Measurements from ENCODE around the gene CAPN8.
"Not testable (repeated sequence)": the region's sequence is repeated elsewhere in the genome, so short reads cannot be mapped to it uniquely, and the experiment has no call there.

Gene CAPN8

GRCh38 chr1:223525957-223526356 is 139.5 kb downstream of the CAPN8 start:
- DNase-seq (ENCODE audit: low read depth) = no peak

- DNase-seq (ENCODE audit: low read depth) = no peak
These were observed 140.0 kb downstream of the CAPN8 start for GRCh38 chr1:223525546-223525945.

GRCh38 chr1:223524930-223525451 is 140.5 kb downstream of the CAPN8 start:
- DNase-seq (ENCODE audit: low read depth) = no peak

GRCh38 chr1:223521150-223521549 is 144.4 kb downstream of the CAPN8 start:
- no peak for DNase-seq (ENCODE audit: low read depth)

- DNase-seq (ENCODE audit: low read depth) = no peak
These were observed 145.3 kb downstream of the CAPN8 start for GRCh38 chr1:223520200-223520599.

- no peak for DNase-seq (ENCODE audit: low read depth)
These were observed 146.4 kb downstream of the CAPN8 start for GRCh38 chr1:223519116-223519515.

- DNase-seq (ENCODE audit: low read depth) = not testable (repeated sequence)
These were observed 146.9 kb downstream of the CAPN8 start for GRCh38 chr1:223518553-223518952.

GRCh38 chr1:223515926-223516325 is 149.6 kb downstream of the CAPN8 start:
- no peak for DNase-seq (ENCODE audit: low read depth)

- no peak for DNase-seq (ENCODE audit: low read depth)
These were observed 150.1 kb downstream of the CAPN8 start for GRCh38 chr1:223515421-223515820.

- no peak for DNase-seq (ENCODE audit: low read depth)
These were observed 150.9 kb downstream of the CAPN8 start for GRCh38 chr1:223514644-223515043.

GRCh38 chr1:223513309-223513708 is 152.2 kb downstream of the CAPN8 start:
- DNase-seq (ENCODE audit: low read depth) = no peak

- DNase-seq (ENCODE audit: low read depth) = no peak
These were observed 153.4 kb downstream of the CAPN8 start for GRCh38 chr1:223512057-223512456.

- DNase-seq (ENCODE audit: low read depth) = no peak
These were observed 156.7 kb downstream of the CAPN8 start for GRCh38 chr1:223508796-223509195.

GRCh38 chr1:223504741-223505140 is 160.8 kb downstream of the CAPN8 start:
- DNase-seq (ENCODE audit: low read depth) = no peak

GRCh38 chr1:223503348-223503747 is 162.2 kb downstream of the CAPN8 start:
- no peak for DNase-seq (ENCODE audit: low read depth)

- no peak for DNase-seq (ENCODE audit: low read depth)
These were observed 164.7 kb downstream of the CAPN8 start for GRCh38 chr1:223500560-223501425.

GRCh38 chr1:223496883-223497282 is 168.6 kb downstream of the CAPN8 start:
- no peak for DNase-seq (ENCODE audit: low read depth)

GRCh38 chr1:223494926-223495645 is 170.4 kb downstream of the CAPN8 start:
- DNase-seq (ENCODE audit: low read depth) = no peak

- no peak for DNase-seq (ENCODE audit: low read depth)
These were observed 173.5 kb downstream of the CAPN8 start for GRCh38 chr1:223492044-223492443.
